ENCODE data around the gene GRM2.

GRCh38 chr3:51720292-51721061, 13.6 kb downstream of the GRM2 start:
- TF ChIP-seq POLR2A (IDR thresholded peaks at IDR 0.05) (no peak), CTCF (IDR thresholded peaks at IDR 0.05) (no peak)

Measured in lower leg skin (tissue), 3 donors.